Smooth muscle cell (in vitro differentiated cells): Measurements from ENCODE around the gene RNF146. TPM values are rescaled to one million over a fixed set of nuclear protein-coding genes. Genes with fewer than 3 reads are reported as not detected.
"Not testable (repeated sequence)": the region's sequence is repeated elsewhere in the genome, so short reads cannot be mapped to it uniquely, and the experiment has no call there.

ENCODE experiments used
- DNase-seq: peaks from one replicate; lab custom pipeline; 2025; ENCODE audit not compliant: unreplicated experiment; lab: John Stamatoyannopoulos, UW
- H2AFZ ChIP-seq: fragments of 200-600 bp; sonication (generic); 2 replicates; pipeline ENCODE4 v1.6.0; 2016; ENCODE audit warnings: antibody characterized with exemption, low read depth, mild to moderate bottlenecking
- H3F3A ChIP-seq: fragments of 200-600 bp; sonication (generic); 2 replicates; pipeline ENCODE4 v1.6.0; 2017; ENCODE audit warnings: antibody characterized with exemption, low read depth
- H3K27ac ChIP-seq: fragments of 200-600 bp; sonication (generic); 2 replicates; pipeline ENCODE4 v1.5.1; 2016; ENCODE audit warnings: low read depth, mild to moderate bottlenecking
- H3K27me3 ChIP-seq: fragments of 200-600 bp; sonication (generic); 2 replicates; pipeline ENCODE4 v1.6.1; 2016; ENCODE audit warnings: low read depth, mild to moderate bottlenecking
- H3K36me3 ChIP-seq: fragments of 200-600 bp; sonication (generic); 2 replicates; pipeline ENCODE4 v1.5.1; 2016; ENCODE audit warnings: low read depth
- H3K4me1 ChIP-seq: fragments of 200-600 bp; sonication (generic); 2 replicates; pipeline ENCODE4 v1.5.1; 2016; ENCODE audit warnings: low read depth
- H3K4me2 ChIP-seq: fragments of 200-600 bp; sonication (generic); 2 replicates; pipeline ENCODE4 v1.6.0; 2016; ENCODE audit warnings: mild to moderate bottlenecking
- H3K4me3 ChIP-seq: fragments of 200-600 bp; sonication (generic); 2 replicates; pipeline ENCODE4 v1.5.1; 2016; ENCODE audit warnings: mild to moderate bottlenecking
- H3K79me2 ChIP-seq: fragments of 200-600 bp; sonication (generic); 2 replicates; pipeline ENCODE4 v1.6.0; 2016; ENCODE audit warnings: low read depth, mild to moderate bottlenecking
- H3K9ac ChIP-seq: fragments of 200-600 bp; sonication (generic); 2 replicates; pipeline ENCODE4 v1.6.0; 2016; ENCODE audit warnings: low read depth
- H3K9me3 ChIP-seq: fragments of 200-600 bp; sonication (generic); replicated peaks from 2 replicates; pipeline ENCODE4 v1.5.1; 2016; ENCODE audit warnings: low read depth
- H4K20me1 ChIP-seq: fragments of 200-600 bp; sonication (generic); 2 replicates; pipeline ENCODE4 v1.6.0; 2016; ENCODE audit warnings: low read depth
- WGBS: methylation state at CpG from one replicate; pipeline ENCODE4 v1.1.7; 2016; ENCODE audit warnings: low lambda C conversion rate; 5-methylcytosine and 5-hydroxymethylcytosine counted together
- polyA plus RNA-seq: library from polyadenylated mRNA; unstranded; fragments of >200 nt; fragmentation: Nextera tagmentation; extraction: Ambion mirVana; gene quantifications from 2 replicates; pipeline ENCODE4 v1.2.1, GENCODE V29; 2016
- total RNA-seq: library from RNA; depleted of rRNA; stranded (reverse); fragments of >200 nt; gene quantifications from 2 replicates; pipeline ENCODE4 v1.2.3, GENCODE V29; 2014
- TF ChIP-seq, protein P1 (sequence below): fragments of 200-600 bp; sonication (generic); IDR thresholded peaks from 2 replicates; pipeline ENCODE4 v1.5.1; 2017; ENCODE audit warnings: borderline replicate concordance, mild to moderate bottlenecking, antibody characterized with exemption; ENCODE audit not compliant: insufficient read depth, poor library complexity, severe bottlenecking

RNF146 gene
- total and polyA plus RNA-seq, 2 experiments from 2014 or later: 34.8 to 43.5 TPM

DNA sequence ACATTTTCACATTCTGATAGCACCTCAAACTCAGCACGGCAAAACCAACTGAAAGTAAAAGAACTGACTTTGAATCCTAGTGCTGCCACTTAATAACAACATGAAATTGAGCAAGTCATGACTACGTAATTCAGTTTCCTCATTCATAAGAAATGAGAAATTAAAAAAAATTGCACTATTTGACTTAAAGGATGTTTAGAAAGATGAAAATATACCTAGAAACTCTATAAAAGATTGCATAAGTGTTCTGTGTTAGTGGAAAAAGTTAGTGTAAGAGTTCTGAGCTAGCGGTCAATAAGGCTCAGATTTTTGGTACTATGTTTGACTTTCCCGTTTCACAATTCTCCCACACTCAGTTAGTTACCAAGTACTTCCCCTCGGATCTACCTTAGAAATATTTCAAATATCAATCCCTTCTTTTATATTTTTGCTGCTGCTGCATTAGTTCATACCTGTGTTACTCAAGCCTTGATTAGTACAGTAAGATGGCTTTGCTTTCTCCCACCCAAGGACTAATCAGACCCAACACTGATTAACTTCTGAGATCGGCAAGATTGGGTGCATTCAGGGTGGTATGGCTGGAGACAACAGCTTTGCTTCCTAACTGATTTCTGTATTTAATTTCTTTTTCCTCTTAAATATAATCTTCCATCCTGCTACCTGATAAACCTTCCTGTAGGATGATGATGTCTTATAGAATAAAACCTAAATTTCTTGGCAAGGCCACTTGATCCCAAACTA, 50.9 kb downstream of the RNF146 start:
- no peak overlapping the region for H3K27ac ChIP-seq
- no peak overlapping the region for H3K4me2 ChIP-seq
- H3K4me3 ChIP-seq: no peak overlapping the region
- no peaks in the 10 kb centered on the region for H3K9me3 ChIP-seq
- no peak overlapping the region for H3K9ac ChIP-seq
- TF ChIP-seq, protein P1, sequence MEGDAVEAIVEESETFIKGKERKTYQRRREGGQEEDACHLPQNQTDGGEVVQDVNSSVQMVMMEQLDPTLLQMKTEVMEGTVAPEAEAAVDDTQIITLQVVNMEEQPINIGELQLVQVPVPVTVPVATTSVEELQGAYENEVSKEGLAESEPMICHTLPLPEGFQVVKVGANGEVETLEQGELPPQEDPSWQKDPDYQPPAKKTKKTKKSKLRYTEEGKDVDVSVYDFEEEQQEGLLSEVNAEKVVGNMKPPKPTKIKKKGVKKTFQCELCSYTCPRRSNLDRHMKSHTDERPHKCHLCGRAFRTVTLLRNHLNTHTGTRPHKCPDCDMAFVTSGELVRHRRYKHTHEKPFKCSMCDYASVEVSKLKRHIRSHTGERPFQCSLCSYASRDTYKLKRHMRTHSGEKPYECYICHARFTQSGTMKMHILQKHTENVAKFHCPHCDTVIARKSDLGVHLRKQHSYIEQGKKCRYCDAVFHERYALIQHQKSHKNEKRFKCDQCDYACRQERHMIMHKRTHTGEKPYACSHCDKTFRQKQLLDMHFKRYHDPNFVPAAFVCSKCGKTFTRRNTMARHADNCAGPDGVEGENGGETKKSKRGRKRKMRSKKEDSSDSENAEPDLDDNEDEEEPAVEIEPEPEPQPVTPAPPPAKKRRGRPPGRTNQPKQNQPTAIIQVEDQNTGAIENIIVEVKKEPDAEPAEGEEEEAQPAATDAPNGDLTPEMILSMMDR: no peak
- H3F3A ChIP-seq: no peaks in the 10 kb centered on the region
- H3K27me3 ChIP-seq: no peaks in the 10 kb centered on the region
- WGBS: 71% methylated on average over 6 of the region's 6 CpGs
- DNase-seq: no peak
- no peaks in the 10 kb centered on the region for H3K4me1 ChIP-seq
- no peak overlapping the region for H2AFZ ChIP-seq
- peaks cover 12% of the 10 kb centered on the region for H4K20me1 ChIP-seq
- peaks cover 10% of the 10 kb centered on the region for H3K36me3 ChIP-seq
- no peaks in the 10 kb centered on the region for H3K79me2 ChIP-seq

DNA sequence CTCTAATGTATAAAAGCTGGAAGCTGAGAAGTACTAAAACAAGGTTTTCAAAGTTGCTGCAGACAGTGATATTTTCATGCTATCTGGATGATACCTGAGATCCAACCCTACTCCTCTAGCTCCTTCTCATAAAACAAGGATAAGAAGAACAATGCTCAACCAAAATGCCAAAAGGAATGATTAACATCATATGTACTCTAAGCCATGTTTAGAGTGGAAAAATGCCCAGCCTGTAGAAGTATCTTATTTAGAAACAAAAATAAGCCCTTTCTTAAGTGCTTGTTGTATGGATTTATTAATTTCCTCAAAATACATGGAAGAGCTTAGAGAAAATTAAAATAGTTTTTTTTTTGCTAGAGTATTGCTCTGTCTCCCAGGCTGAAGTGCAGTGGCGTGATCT, 53.0 kb downstream of the RNF146 start:
- Histone ChIP-seq H3K79me2 (no peaks in the 10 kb centered on the region), H3K9ac (no peak overlapping the region), H3K27ac (no peak overlapping the region), H3K4me2 (no peak overlapping the region), H3K27me3 (no peaks in the 10 kb centered on the region), H3F3A (no peaks in the 10 kb centered on the region), H4K20me1 (peaks cover 12% of the 10 kb centered on the region), H3K9me3 (no peaks in the 10 kb centered on the region), H3K4me3 (no peak overlapping the region), H2AFZ (no peak overlapping the region), H3K36me3 (peaks cover 3% of the 10 kb centered on the region), H3K4me1 (no peaks in the 10 kb centered on the region)
- TF ChIP-seq, protein P1: no peak
- no peak for DNase-seq
- WGBS: 100% methylated on average over 1 of the region's 1 CpG

DNA sequence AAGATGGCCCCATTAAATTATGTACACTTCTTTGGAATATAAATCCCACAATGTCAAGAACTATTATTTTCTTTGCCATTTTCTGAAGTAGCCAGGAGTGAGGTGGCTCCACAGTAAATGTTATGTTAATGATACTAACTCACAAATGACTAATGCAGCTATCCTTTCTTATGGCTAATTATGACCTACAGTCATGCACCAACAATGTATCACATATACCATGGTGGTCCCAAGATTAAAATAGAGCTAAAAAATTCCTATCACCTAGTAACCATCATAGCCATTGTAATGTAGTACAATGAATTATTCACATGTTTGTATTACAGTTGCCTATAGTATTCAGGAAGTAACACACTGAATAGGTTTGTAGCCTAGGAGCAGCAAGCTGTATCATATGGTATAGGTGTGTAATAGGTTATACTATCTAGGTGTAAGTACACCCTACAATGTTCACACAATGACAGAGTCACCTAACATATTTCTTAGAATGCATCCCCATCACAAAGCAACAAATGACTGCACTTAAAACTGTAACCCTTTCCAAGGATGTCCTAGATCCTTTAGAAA, 61.5 kb downstream of the RNF146 start:
- Histone ChIP-seq H3K36me3 (no peaks in the 10 kb centered on the region), H2AFZ (no peak overlapping the region), H3K4me3 (no peak overlapping the region), H3K4me1 (no peaks in the 10 kb centered on the region), H3K9me3 (no peaks in the 10 kb centered on the region), H4K20me1 (peaks cover 26% of the 10 kb centered on the region), H3F3A (no peaks in the 10 kb centered on the region), H3K4me2 (no peak overlapping the region), H3K27me3 (no peaks in the 10 kb centered on the region), H3K79me2 (peaks cover 15% of the 10 kb centered on the region), H3K27ac (no peak overlapping the region), H3K9ac (no peak overlapping the region)
- DNase-seq: no peak
- TF ChIP-seq, protein P1: no peak

DNA sequence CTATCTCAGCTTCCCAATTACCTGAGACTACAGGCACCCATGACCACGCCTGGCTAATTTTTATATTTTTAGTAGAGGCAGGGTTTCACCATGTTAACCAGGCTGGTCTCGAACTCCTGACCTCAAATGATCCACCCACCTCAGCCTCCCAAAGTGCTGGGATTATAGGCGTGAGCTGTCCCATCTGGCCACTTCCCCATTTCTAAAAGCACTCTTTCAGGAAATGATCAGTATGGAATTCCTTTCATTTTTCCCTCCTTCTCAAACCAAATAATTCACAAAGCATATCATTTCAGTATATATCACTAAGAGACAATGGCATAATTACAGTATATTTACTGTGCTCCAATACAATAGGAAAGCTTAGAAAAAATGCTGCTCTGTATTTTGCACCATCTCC, 64.6 kb downstream of the RNF146 start:
- H3K4me2 ChIP-seq, H3K27me3 ChIP-seq, H2AFZ ChIP-seq, H3K4me1 ChIP-seq, H3K9ac ChIP-seq, H3K27ac ChIP-seq, H3F3A ChIP-seq, H3K36me3 ChIP-seq, DNase-seq, H3K9me3 ChIP-seq, H3K4me3 ChIP-seq: not testable (repeated sequence)
- Histone ChIP-seq H4K20me1 (peaks cover 56% of the 10 kb centered on the region), H3K79me2 (peaks cover 42% of the 10 kb centered on the region)
- 83% methylated on average over 3 of the region's 3 CpGs for WGBS
